ENCODE measurements around the gene TAF1C. TPM values are rescaled to one million over a fixed set of nuclear protein-coding genes. Genes with fewer than 3 reads are reported as not detected.

Gene TAF1C
- total and polyA plus RNA-seq, 2 donors from 2014 or later, result 24.7 to 64.7 TPM

- Histone ChIP-seq H3K9me3 (ENCODE audit: control insufficient read depth in 2 of 3, insufficient read depth in 1 of 3, low read length in 3 of 3) (no peaks in the 10 kb centered on the region), H3K27me3 (ENCODE audit: control insufficient read depth, insufficient read depth, low read length) (no peaks in the 10 kb centered on the region), H3K4me1 (ENCODE audit: control insufficient read depth in 2 of 3, insufficient read depth in 2 of 3, low read depth in 1 of 3, low read length in 3 of 3) (no peaks in the 10 kb centered on the region), H3K36me3 (ENCODE audit: control insufficient read depth in 2 of 3, insufficient read depth in 3 of 3, low read length in 3 of 3) (no peaks in the 10 kb centered on the region), H3K4me3 (ENCODE audit: low read length in 3 of 3) (no peak overlapping the region), H3K9ac (ENCODE audit: low read length in 3 of 3) (no peak overlapping the region), H3K27ac (ENCODE audit: low read depth in 2 of 2, low read length in 2 of 2) (no peak overlapping the region)
- no peak for DNase-seq
- intact Hi-C loops (cut with DNase I), result no loop called here
- TF ChIP-seq CTCF (IDR thresholded peaks at IDR 0.05; ENCODE audit: borderline replicate concordance, extremely low read depth, insufficient read depth), result no peak
- no peak for FAIRE-seq
Observed at GRCh38 chr16:84199861-84200260, 13.0 kb upstream of the TAF1C start.

DNA sequence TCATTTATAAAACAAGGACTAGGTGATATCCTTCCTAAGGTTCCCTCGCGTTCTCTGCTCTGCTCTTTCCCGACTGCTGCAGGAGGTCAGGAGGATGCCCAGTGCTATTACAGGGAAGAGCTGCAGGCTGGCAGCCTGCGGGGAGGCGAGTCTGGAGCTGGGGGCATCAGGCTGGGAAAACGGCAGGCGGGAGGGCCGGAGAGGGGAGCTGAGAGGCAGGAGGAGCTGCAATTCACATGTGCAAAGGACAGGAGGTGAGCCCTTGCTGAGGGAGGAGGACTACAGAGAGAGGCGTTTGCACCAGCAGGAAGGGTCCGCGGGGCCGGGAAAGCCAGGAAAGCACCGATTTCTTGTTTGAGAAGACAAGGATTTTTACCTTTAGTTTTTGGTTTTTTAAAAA, 12.2 kb upstream of the TAF1C start:
- no peaks in the 10 kb centered on the region for H3K27me3 ChIP-seq (ENCODE audit: control insufficient read depth, insufficient read depth, low read length)
- H3K4me1 ChIP-seq (ENCODE audit: control insufficient read depth in 2 of 3, insufficient read depth in 2 of 3, low read depth in 1 of 3, low read length in 3 of 3), result no peaks in the 10 kb centered on the region
- intact Hi-C loops (cut with DNase I), result no loop called here
- no peaks in the 10 kb centered on the region for H3K36me3 ChIP-seq (ENCODE audit: control insufficient read depth in 2 of 3, insufficient read depth in 3 of 3, low read length in 3 of 3)
- FAIRE-seq (no peak), DNase-seq (no peak)
- no peaks in the 10 kb centered on the region for H3K9me3 ChIP-seq (ENCODE audit: control insufficient read depth in 2 of 3, insufficient read depth in 1 of 3, low read length in 3 of 3)
- no peak overlapping the region for H3K4me3 ChIP-seq (ENCODE audit: low read length in 3 of 3)
- no peak overlapping the region for H3K9ac ChIP-seq (ENCODE audit: low read length in 3 of 3)
- no peak for TF ChIP-seq CTCF (IDR thresholded peaks at IDR 0.05; ENCODE audit: borderline replicate concordance, extremely low read depth, insufficient read depth)
- H3K27ac ChIP-seq (ENCODE audit: low read depth in 2 of 2, low read length in 2 of 2), result no peak overlapping the region

GRCh38 chr16:84198401-84198800, 11.5 kb upstream of the TAF1C start:
- no peak overlapping the region for H3K9ac ChIP-seq (ENCODE audit: low read length in 3 of 3)
- H3K27me3 ChIP-seq (ENCODE audit: control insufficient read depth, insufficient read depth, low read length), result no peaks in the 10 kb centered on the region
- H3K27ac ChIP-seq (ENCODE audit: low read depth in 2 of 2, low read length in 2 of 2), result no peak overlapping the region
- intact Hi-C loops (cut with DNase I), result no loop called here
- DNase-seq (no peak), FAIRE-seq (no peak)
- H3K4me3 ChIP-seq (ENCODE audit: low read length in 3 of 3), result no peak overlapping the region
- no peaks in the 10 kb centered on the region for H3K36me3 ChIP-seq (ENCODE audit: control insufficient read depth in 2 of 3, insufficient read depth in 3 of 3, low read length in 3 of 3)
- H3K9me3 ChIP-seq (ENCODE audit: control insufficient read depth in 2 of 3, insufficient read depth in 1 of 3, low read length in 3 of 3), result no peaks in the 10 kb centered on the region
- no peak for TF ChIP-seq CTCF (IDR thresholded peaks at IDR 0.05; ENCODE audit: borderline replicate concordance, extremely low read depth, insufficient read depth)
- no peaks in the 10 kb centered on the region for H3K4me1 ChIP-seq (ENCODE audit: control insufficient read depth in 2 of 3, insufficient read depth in 2 of 3, low read depth in 1 of 3, low read length in 3 of 3)

- peak in 1 of 5 donors; percentile 28 for DNase-seq
- no peak overlapping the region for H3K27ac ChIP-seq (ENCODE audit: low read depth in 2 of 2, low read length in 2 of 2)
- FAIRE-seq, result no peak
- H3K27me3 ChIP-seq (ENCODE audit: control insufficient read depth, insufficient read depth, low read length), result no peaks in the 10 kb centered on the region
- no peak overlapping the region for H3K4me3 ChIP-seq (ENCODE audit: low read length in 3 of 3)
- TF ChIP-seq CTCF (IDR thresholded peaks at IDR 0.05; ENCODE audit: borderline replicate concordance, extremely low read depth, insufficient read depth), result no peak
- H3K36me3 ChIP-seq (ENCODE audit: control insufficient read depth in 2 of 3, insufficient read depth in 3 of 3, low read length in 3 of 3), result no peaks in the 10 kb centered on the region
- H3K9me3 ChIP-seq (ENCODE audit: control insufficient read depth in 2 of 3, insufficient read depth in 1 of 3, low read length in 3 of 3), result no peaks in the 10 kb centered on the region
- intact Hi-C loops (cut with DNase I), result no loop called here
- H3K4me1 ChIP-seq (ENCODE audit: control insufficient read depth in 2 of 3, insufficient read depth in 2 of 3, low read depth in 1 of 3, low read length in 3 of 3), result no peaks in the 10 kb centered on the region
- no peak overlapping the region for H3K9ac ChIP-seq (ENCODE audit: low read length in 3 of 3)
Observed at GRCh38 chr16:84197466-84198128, 10.7 kb upstream of the TAF1C start.
